Activated naive CD8-positive, alpha-beta T cell treated with anti-CD3 and anti-CD28 coated beads, Interleukin-2, amount 50 U/mL, for 24 hours (primary cell): ENCODE measurements around the gene RFX4.

Experiments used
- ATAC-seq: fragments of 150-1000 bp; cut with Tn5 transposase; one replicate; pipeline ENCODE4 v1.10.0; 2021
- DNase-seq: peaks from one replicate; pipeline ENCODE4 v3.0.0; 2021
- H3K27ac Mint-ChIP-seq: one replicate; pipeline ENCODE4 v1.8.0; 2021; ENCODE audit warnings: mild to moderate bottlenecking, mixed read lengths
- H3K27me3 Mint-ChIP-seq: one replicate; pipeline ENCODE4 v1.8.0; 2021; ENCODE audit warnings: mixed read lengths
- H3K36me3 Mint-ChIP-seq: one replicate; pipeline ENCODE4 v1.8.0; 2021; ENCODE audit warnings: low read depth, mixed read lengths
- H3K4me1 Mint-ChIP-seq: one replicate; pipeline ENCODE4 v1.8.0; 2021; ENCODE audit warnings: mixed read lengths
- H3K4me3 Mint-ChIP-seq: one replicate; pipeline ENCODE4 v1.8.0; 2021; ENCODE audit warnings: mild to moderate bottlenecking, moderate library complexity, mixed read lengths
- H3K9me3 Mint-ChIP-seq: one replicate; pipeline ENCODE4 v1.8.0; 2021; ENCODE audit warnings: mixed read lengths

The RFX4 gene

GRCh38 chr12:106736051-106736957 lies 153.5 kb downstream of the RFX4 start:
- no peak overlapping the region for H3K4me3 Mint-ChIP-seq
- H3K27ac Mint-ChIP-seq: no peak overlapping the region
- peaks cover 2% of the 10 kb centered on the region for H3K27me3 Mint-ChIP-seq
- H3K9me3 Mint-ChIP-seq: no peaks in the 10 kb centered on the region
- no peaks in the 10 kb centered on the region for H3K4me1 Mint-ChIP-seq
- DNase-seq (no peak), ATAC-seq (no peak)
- no peaks in the 10 kb centered on the region for H3K36me3 Mint-ChIP-seq

DNA sequence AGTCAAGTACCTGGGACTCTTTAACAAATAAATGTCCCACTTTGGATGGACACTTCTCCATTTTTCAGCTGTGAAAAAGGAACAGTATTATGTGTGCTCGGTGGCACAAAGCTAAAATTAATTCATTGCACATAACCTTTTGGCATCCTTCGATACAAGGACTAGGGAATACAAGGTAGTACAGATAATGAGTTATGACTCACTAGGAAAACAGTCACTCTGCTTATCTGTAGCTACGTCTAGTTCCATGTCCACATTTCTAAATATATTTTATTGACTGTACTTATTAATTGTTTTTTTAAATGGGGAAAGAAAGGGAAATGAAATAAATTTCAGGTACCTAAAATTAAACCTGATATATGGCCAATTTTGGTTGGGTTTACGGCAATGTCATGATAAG lies 156.5 kb downstream of the RFX4 start:
- H3K4me3 Mint-ChIP-seq: no peak overlapping the region
- H3K36me3 Mint-ChIP-seq: no peaks in the 10 kb centered on the region
- no peak for DNase-seq
- peaks cover 2% of the 10 kb centered on the region for H3K27me3 Mint-ChIP-seq
- ATAC-seq: no peak
- H3K9me3 Mint-ChIP-seq: no peaks in the 10 kb centered on the region
- no peaks in the 10 kb centered on the region for H3K4me1 Mint-ChIP-seq
- H3K27ac Mint-ChIP-seq: no peak overlapping the region

DNA sequence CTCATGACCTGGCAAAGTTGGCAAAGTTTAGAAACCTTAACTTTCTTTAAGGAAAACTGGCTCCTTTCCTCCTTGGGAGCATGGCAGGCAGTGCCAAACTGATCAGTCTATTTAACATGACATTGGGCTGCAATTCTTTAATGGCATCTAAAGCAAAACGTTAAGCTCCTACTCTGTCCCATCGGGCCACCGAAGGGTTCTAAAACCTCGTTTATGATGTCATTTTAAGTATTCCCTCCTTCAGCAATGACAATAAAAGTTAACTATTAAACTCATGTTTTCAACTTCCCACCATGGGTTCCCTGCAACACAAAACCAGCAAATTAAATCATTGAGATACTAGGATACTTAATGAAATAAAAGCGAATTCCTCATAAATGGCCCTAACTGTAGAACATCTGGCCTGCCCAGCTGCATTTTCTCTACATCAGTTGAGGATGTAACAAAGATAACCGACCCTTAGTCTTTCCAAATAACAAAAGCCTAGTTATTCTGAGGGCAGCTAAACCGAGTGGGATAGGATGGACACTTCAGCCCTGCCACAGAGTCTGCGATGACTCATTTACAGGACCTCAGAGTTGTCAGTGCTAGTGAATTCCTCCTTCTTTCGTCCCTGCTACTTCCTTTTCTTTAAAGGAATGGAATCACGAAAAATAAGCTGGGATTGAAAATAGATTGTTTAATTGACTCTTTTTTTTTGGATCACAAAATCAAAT lies 157.2 kb downstream of the RFX4 start:
- H3K4me1 Mint-ChIP-seq: no peaks in the 10 kb centered on the region
- H3K27ac Mint-ChIP-seq: no peak overlapping the region
- ATAC-seq (no peak), DNase-seq (no peak)
- H3K27me3 Mint-ChIP-seq: peaks cover 2% of the 10 kb centered on the region
- no peaks in the 10 kb centered on the region for H3K9me3 Mint-ChIP-seq
- no peak overlapping the region for H3K4me3 Mint-ChIP-seq
- H3K36me3 Mint-ChIP-seq: no peaks in the 10 kb centered on the region

DNA sequence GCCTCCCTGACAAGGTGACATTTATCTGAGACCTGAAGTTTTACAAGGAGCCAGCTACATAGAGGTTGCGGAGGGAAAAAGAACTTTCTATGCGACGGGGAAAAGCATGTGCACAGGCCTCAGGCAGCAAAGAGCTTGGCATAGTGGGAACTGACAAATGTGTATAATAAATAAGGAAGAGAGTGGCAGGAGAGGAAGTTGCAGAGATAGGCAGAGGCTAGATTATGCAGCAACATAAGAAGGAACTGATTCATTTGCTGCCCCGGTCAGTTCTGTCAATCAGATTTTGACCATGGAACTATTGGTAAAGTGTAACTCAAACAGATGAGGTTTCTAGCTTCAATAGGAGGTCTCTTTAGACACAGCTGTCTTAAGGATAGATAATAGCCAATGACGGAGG lies 158.0 kb downstream of the RFX4 start:
- Mint-ChIP-seq H3K4me1 (no peaks in the 10 kb centered on the region), H3K36me3 (no peaks in the 10 kb centered on the region), H3K27ac (no peak overlapping the region), H3K27me3 (peaks cover 2% of the 10 kb centered on the region), H3K4me3 (no peak overlapping the region), H3K9me3 (no peaks in the 10 kb centered on the region)
- ATAC-seq (no peak), DNase-seq (no peak)

- H3K27me3 Mint-ChIP-seq: peaks cover 2% of the 10 kb centered on the region
- H3K9me3 Mint-ChIP-seq: no peaks in the 10 kb centered on the region
- H3K4me3 Mint-ChIP-seq: no peak overlapping the region
- H3K36me3 Mint-ChIP-seq: no peaks in the 10 kb centered on the region
- no peaks in the 10 kb centered on the region for H3K4me1 Mint-ChIP-seq
- DNase-seq (no peak), ATAC-seq (no peak)
- no peak overlapping the region for H3K27ac Mint-ChIP-seq
Measured at GRCh38 chr12:106741247-106741646, 158.4 kb downstream of the RFX4 start.

- DNase-seq (no peak), ATAC-seq (no peak)
- H3K4me1 Mint-ChIP-seq: peaks cover 16% of the 10 kb centered on the region
- no peaks in the 10 kb centered on the region for H3K36me3 Mint-ChIP-seq
- H3K27me3 Mint-ChIP-seq: no peaks in the 10 kb centered on the region
- H3K4me3 Mint-ChIP-seq: no peak overlapping the region
- H3K9me3 Mint-ChIP-seq: no peaks in the 10 kb centered on the region
- no peak overlapping the region for H3K27ac Mint-ChIP-seq
Measured at GRCh38 chr12:106743270-106743988, 160.6 kb downstream of the RFX4 start.

- no peaks in the 10 kb centered on the region for H3K36me3 Mint-ChIP-seq
- H3K9me3 Mint-ChIP-seq: no peaks in the 10 kb centered on the region
- DNase-seq (no peak), ATAC-seq (no peak)
- H3K27ac Mint-ChIP-seq: no peak overlapping the region
- no peak overlapping the region for H3K4me3 Mint-ChIP-seq
- peaks cover 18% of the 10 kb centered on the region for H3K4me1 Mint-ChIP-seq
- no peaks in the 10 kb centered on the region for H3K27me3 Mint-ChIP-seq
Measured at GRCh38 chr12:106744600-106744999, 161.8 kb downstream of the RFX4 start.

DNA sequence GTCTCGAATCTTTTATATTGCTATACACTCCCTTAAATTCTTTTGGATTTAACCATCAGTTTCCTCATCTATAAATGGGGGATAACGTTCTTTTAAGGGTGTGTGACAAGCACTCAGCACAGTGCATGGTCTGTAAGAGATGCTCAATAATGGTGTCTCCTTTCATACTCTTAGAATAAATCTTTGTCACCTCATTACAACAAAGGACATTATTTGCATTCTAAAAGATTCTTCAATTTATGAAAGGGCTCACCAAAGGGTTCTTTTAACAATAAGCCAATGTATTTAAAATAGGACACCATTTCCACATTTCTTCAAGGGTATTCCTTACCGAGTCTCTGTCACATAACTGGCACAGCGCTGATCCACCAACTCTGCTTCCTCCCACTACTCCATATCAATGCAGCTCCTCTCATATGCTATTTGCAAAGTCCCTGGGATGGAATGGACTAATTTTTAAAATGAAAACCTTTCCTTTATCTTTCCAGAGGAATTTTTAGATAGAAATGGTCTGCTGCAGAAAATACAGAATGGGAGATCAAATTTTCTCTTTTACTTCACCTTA lies 162.5 kb downstream of the RFX4 start:
- no peak overlapping the region for H3K4me3 Mint-ChIP-seq
- no peaks in the 10 kb centered on the region for H3K36me3 Mint-ChIP-seq
- peaks cover 18% of the 10 kb centered on the region for H3K4me1 Mint-ChIP-seq
- H3K27me3 Mint-ChIP-seq: no peaks in the 10 kb centered on the region
- ATAC-seq: no peak
- H3K9me3 Mint-ChIP-seq: no peaks in the 10 kb centered on the region
- DNase-seq: no peak
- H3K27ac Mint-ChIP-seq: no peak overlapping the region

- ATAC-seq (peak; percentile 69), DNase-seq (peak; percentile 10)
- Mint-ChIP-seq H3K4me1 (peaks cover 24% of the 10 kb centered on the region), H3K27me3 (no peaks in the 10 kb centered on the region), H3K36me3 (no peaks in the 10 kb centered on the region), H3K9me3 (peaks cover 4% of the 10 kb centered on the region), H3K27ac (peak overlapping the region; percentile 84), H3K4me3 (peak overlapping the region; percentile 10)
Measured at GRCh38 chr12:106747973-106748436, 165.2 kb downstream of the RFX4 start.

- H3K9me3 Mint-ChIP-seq: peaks cover 4% of the 10 kb centered on the region
- peaks cover 37% of the 10 kb centered on the region for H3K4me1 Mint-ChIP-seq
- DNase-seq: no peak
- no peaks in the 10 kb centered on the region for H3K36me3 Mint-ChIP-seq
- H3K27me3 Mint-ChIP-seq: no peaks in the 10 kb centered on the region
- ATAC-seq: no peak
- H3K27ac Mint-ChIP-seq: no peak overlapping the region
- H3K4me3 Mint-ChIP-seq: no peak overlapping the region
Measured at GRCh38 chr12:106750524-106750923, 167.7 kb downstream of the RFX4 start.

GRCh38 chr12:106753526-106753925 lies 170.7 kb downstream of the RFX4 start:
- DNase-seq (peak; percentile 55), ATAC-seq (peak; percentile 98)
- Mint-ChIP-seq H3K27ac (peak overlapping the region; percentile 12), H3K27me3 (no peaks in the 10 kb centered on the region), H3K4me1 (peaks cover 19% of the 10 kb centered on the region), H3K4me3 (no peak overlapping the region), H3K9me3 (peaks cover 4% of the 10 kb centered on the region), H3K36me3 (no peaks in the 10 kb centered on the region)

GRCh38 chr12:106754331-106754730 lies 171.5 kb downstream of the RFX4 start:
- Mint-ChIP-seq H3K4me3 (no peak overlapping the region), H3K9me3 (peaks cover 4% of the 10 kb centered on the region), H3K27me3 (no peaks in the 10 kb centered on the region), H3K36me3 (no peaks in the 10 kb centered on the region), H3K27ac (no peak overlapping the region), H3K4me1 (peaks cover 22% of the 10 kb centered on the region)
- no peak for ATAC-seq
- DNase-seq: no peak

- Mint-ChIP-seq H3K27ac (no peak overlapping the region), H3K36me3 (no peaks in the 10 kb centered on the region), H3K27me3 (no peaks in the 10 kb centered on the region), H3K4me3 (no peak overlapping the region), H3K9me3 (no peaks in the 10 kb centered on the region), H3K4me1 (peaks cover 35% of the 10 kb centered on the region)
- DNase-seq (no peak), ATAC-seq (no peak)
Measured at GRCh38 chr12:106757623-106758348, 175.0 kb downstream of the RFX4 start.
